ENCODE measurements around the gene KIR2DL4.
"Not testable (repeated sequence)": the region's sequence is repeated elsewhere in the genome, so short reads cannot be mapped to it uniquely, and the experiment has no call there.

GRCh38 chr19:54770511-54770910 is 32.9 kb upstream of the KIR2DL4 start:
- TF ChIP-seq ZNF7 (CRISPR knock-in tag; IDR thresholded peaks at IDR 0.05); MTA3 (CRISPR knock-in tag; IDR thresholded peaks at IDR 0.05); ZNF274 (CRISPR knock-in tag; IDR thresholded peaks at IDR 0.05); IRX3 (CRISPR knock-in tag; IDR thresholded peaks at IDR 0.05; ENCODE audit: borderline replicate concordance, low read depth); HNRNPH1 (optimal IDR thresholded peaks at IDR 0.05; ENCODE audit: low read depth, low read length); EZH2 (conservative IDR thresholded peaks at IDR 0.05; ENCODE audit: low read depth, low read length); NFIC (IDR thresholded peaks at IDR 0.05; ENCODE audit: low read length); TBL1XR1 (IDR thresholded peaks at IDR 0.05; ENCODE audit: borderline replicate concordance, low read length, partially characterized antibody); SNAPC5 (CRISPR knock-in tag; IDR thresholded peaks at IDR 0.05; ENCODE audit: borderline replicate concordance); SP2 (CRISPR knock-in tag; IDR thresholded peaks at IDR 0.05); HINFP (CRISPR knock-in tag; IDR thresholded peaks at IDR 0.05; ENCODE audit: low read depth); SMC3 (IDR thresholded peaks at IDR 0.05; ENCODE audit: low read length); POLR2A (IDR thresholded peaks at IDR 0.05; ENCODE audit: insufficient read depth in 1 of 2, low read depth in 2 of 2, low read length in 2 of 2); IKZF4 (CRISPR knock-in tag; IDR thresholded peaks at IDR 0.05; ENCODE audit: borderline replicate concordance, low read depth, not compliant biosample characterization): not testable (repeated sequence)

All from HepG2 (cell line).